A549 treated with CpdA at 1 μM for 4 hours (cell line): Measurements from ENCODE around the gene PPP1R1A. TPM values are rescaled to one million over a fixed set of nuclear protein-coding genes. Genes with fewer than 3 reads are reported as not detected.

ENCODE experiments used
- total RNA-seq: library from RNA; stranded (reverse); fragments of 200-300 nt; extraction: Qiagen RNA extraction; gene quantifications from 5 replicates; pipeline ENCODE4 v1.2.3, GENCODE V29; 2022; ENCODE audit warnings: low read depth

Gene PPP1R1A, protein sequence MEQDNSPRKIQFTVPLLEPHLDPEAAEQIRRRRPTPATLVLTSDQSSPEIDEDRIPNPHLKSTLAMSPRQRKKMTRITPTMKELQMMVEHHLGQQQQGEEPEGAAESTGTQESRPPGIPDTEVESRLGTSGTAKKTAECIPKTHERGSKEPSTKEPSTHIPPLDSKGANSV
- total RNA-seq: 0.10 to 0.21 TPM (median 0.11 TPM) in 3 of 5 replicates, not detected in the others

DNA sequence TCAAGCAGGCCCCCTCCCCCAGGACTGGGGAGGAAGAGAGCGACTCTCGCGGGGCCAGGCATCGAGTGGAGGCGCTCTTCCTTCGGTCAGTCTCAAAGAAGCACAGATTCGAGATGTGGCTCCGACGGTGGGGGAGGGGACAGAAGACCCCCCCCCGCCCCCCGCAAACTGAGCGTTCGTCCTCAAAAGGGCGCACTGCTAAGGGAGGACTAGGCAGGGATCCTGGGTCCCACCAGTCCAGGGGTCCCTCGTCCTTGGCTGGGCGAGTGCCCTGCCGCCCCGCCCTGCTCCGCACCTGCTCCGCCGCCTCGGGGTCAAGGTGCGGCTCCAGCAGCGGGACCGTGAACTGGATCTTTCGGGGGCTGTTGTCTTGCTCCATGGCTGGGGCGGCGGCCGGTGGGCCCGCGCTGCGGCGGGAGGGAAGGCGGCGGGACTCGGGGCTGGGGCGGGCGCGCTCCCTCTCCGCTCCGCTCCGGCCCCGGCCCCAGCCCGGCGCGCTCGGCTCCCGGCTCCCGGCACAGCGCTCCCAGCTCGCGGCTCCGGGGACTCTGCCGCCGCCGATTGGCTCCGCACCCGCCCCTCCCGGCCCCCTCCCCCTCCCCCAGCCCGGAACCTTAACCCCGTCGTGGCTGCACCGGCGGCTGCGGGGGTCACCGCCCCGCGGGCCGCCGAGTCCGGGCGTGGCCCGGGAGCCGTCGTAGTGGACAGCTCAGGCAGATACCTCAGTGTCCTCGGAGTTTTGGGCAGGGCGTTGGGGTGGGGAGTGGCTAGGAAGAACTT is at the start of gene PPP1R1A:
Gene PPP1R1A (minus strand): TSS at position 550 of the 780 bp plus-strand sequence. CDS start 171 bp downstream, at position 379.

DNA sequence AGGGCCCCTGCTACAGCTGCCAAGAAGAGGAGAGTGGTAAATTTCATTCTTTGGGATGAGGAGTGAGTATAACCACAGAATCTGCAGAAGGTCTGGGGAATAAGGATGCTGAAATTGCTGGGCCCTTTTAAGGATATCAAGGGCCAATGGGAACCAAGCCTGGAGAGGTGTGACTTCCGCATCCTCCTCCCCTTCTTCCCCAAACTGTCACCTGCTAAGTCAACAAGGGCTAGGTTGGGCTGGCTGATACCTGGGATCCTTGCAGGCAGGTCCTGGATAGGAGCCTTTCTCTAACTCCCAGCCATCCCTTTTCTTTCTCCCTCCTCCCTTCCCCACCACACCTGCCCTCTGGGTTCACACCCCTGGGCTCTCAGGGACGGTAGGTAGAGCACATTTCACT is 46.3 kb upstream of the PPP1R1A start, which contains the start of gene LACRT:
Gene LACRT (minus strand): TSS at position 101 of the 400 bp plus-strand sequence. CDS start 54 bp downstream, at position 47.

Other genes with a start within 250 kb of the PPP1R1A start
- 0.03 to 0.09 TPM (median 0.09 TPM) in 3 of 5 replicates, not detected in the others for gene GPR84, start 224.2 kb downstream of the PPP1R1A start, total RNA-seq
- 14.3 to 21.0 TPM (median 18.8 TPM) in 5 replicates for gene ZNF385A, start 203.9 kb downstream of the PPP1R1A start, total RNA-seq
- 76.6 to 111 TPM (median 93.8 TPM) in 5 replicates for gene ITGA5, start 169.4 kb downstream of the PPP1R1A start, total RNA-seq
- gene GTSF1, start 115.1 kb downstream of the PPP1R1A start, total RNA-seq: not detected in 5 replicates
- 0.01 TPM in 1 of 5 replicates, not detected in the others for gene NCKAP1L, start 90.9 kb downstream of the PPP1R1A start, total RNA-seq
- gene PDE1B, start 39.1 kb downstream of the PPP1R1A start, total RNA-seq: 0.05 to 0.07 TPM (median 0.07 TPM) in 3 of 5 replicates, not detected in the others
- gene LACRT, start 46.2 kb upstream of the PPP1R1A start, total RNA-seq: not detected in 5 replicates
- gene DCD, start 59.7 kb upstream of the PPP1R1A start, total RNA-seq: not detected in 5 replicates